Stimulated activated CD8-positive, alpha-beta memory T cell treated with anti-CD3 and anti-CD28 coated beads, Interleukin-4, amount 100 ng/mL, for 1 hour (primary cell): Measurements from ENCODE around the gene OR2T11.
"Not testable (repeated sequence)": the region's sequence is repeated elsewhere in the genome, so short reads cannot be mapped to it uniquely, and the experiment has no call there.

Source experiments
- DNase-seq, 2 donors: peaks; one replicate each; pipeline ENCODE4 v3.0.0-alpha.2; 2020; ENCODE audit warnings: low read depth in 2 of 2, low spot score in 1 of 2

OR2T11 gene

GRCh38 chr1:248621770-248622169, 13.1 kb downstream of the OR2T11 start:
- DNase-seq, result no peak

GRCh38 chr1:248618878-248619277, 16.0 kb downstream of the OR2T11 start:
- DNase-seq, result no peak

GRCh38 chr1:248618119-248618518, 16.8 kb downstream of the OR2T11 start:
- DNase-seq, result no peak

- no peak for DNase-seq
Observed at GRCh38 chr1:248613742-248614141, 21.1 kb downstream of the OR2T11 start.

GRCh38 chr1:248611883-248612414, 22.9 kb downstream of the OR2T11 start:
- DNase-seq, result no peak

- no peak for DNase-seq
Observed at GRCh38 chr1:248610301-248610700, 24.6 kb downstream of the OR2T11 start.

- DNase-seq, result no peak
Observed at GRCh38 chr1:248599396-248599795, 35.5 kb downstream of the OR2T11 start.

- DNase-seq, result no peak
Observed at GRCh38 chr1:248597589-248597988, 37.3 kb downstream of the OR2T11 start, which contains the start of gene OR2T10. Gene OR2T10, minus strand, starts transcription at chr1:248597700. Its CDS starts 3,932 bp downstream, at chr1:248593768.

GRCh38 chr1:248596615-248597014, 38.3 kb downstream of the OR2T11 start:
- DNase-seq, result no peak

GRCh38 chr1:248593226-248593625, 41.7 kb downstream of the OR2T11 start:
- no peak for DNase-seq

GRCh38 chr1:248592655-248593054, 42.2 kb downstream of the OR2T11 start:
- DNase-seq, result no peak

GRCh38 chr1:248590055-248590454, 44.8 kb downstream of the OR2T11 start:
- DNase-seq, result no peak

GRCh38 chr1:248589334-248589733, 45.6 kb downstream of the OR2T11 start:
- no peak for DNase-seq

GRCh38 chr1:248585266-248585665, 49.6 kb downstream of the OR2T11 start:
- no peak for DNase-seq

- DNase-seq, result no peak
Observed at GRCh38 chr1:248576260-248576980, 58.5 kb downstream of the OR2T11 start.

- DNase-seq, result not testable (repeated sequence)
Observed at GRCh38 chr1:248574657-248575056, 60.2 kb downstream of the OR2T11 start, which contains the start of gene OR2T34. Gene OR2T34, minus strand, starts transcription at chr1:248574757. Its CDS starts 0 bp downstream, at chr1:248574757.

- DNase-seq, result not testable (repeated sequence)
Observed at GRCh38 chr1:248573856-248574255, 61.0 kb downstream of the OR2T11 start.
